BE2C (cell line): ENCODE data around the gene EPHA3.

Source experiments
- DNase-seq: peaks from one replicate; pipeline ENCODE4 v3.0.0-alpha.2; 2020
- H3K27me3 ChIP-seq: fragments of 250-450 bp; sonication (Bioruptor Pico); 2 replicates; pipeline ENCODE4 v1.5.1; 2020; ENCODE audit warnings: mild to moderate bottlenecking
- H3K36me3 ChIP-seq: fragments of 250-450 bp; sonication (Bioruptor Pico); 2 replicates; pipeline ENCODE4 v1.5.1; 2020; ENCODE audit warnings: mild to moderate bottlenecking
- H3K4me1 ChIP-seq: fragments of 250-450 bp; sonication (Bioruptor Pico); 2 replicates; pipeline ENCODE4 v1.5.1; 2020
- H3K4me3 ChIP-seq: 2 replicates; pipeline ENCODE4 v1.5.1; 2011; ENCODE audit warnings: low read depth, low read length
- H3K9me3 ChIP-seq: fragments of 250-450 bp; sonication (Bioruptor Pico); 2 replicates; pipeline ENCODE4 v1.5.1; 2020
- TF ChIP-seq, protein P1 (sequence below): IDR thresholded peaks from 2 replicates; pipeline ENCODE4 v1.5.1; 2012; ENCODE audit warnings: mild to moderate bottlenecking, low read depth, low read length

Gene EPHA3

DNA sequence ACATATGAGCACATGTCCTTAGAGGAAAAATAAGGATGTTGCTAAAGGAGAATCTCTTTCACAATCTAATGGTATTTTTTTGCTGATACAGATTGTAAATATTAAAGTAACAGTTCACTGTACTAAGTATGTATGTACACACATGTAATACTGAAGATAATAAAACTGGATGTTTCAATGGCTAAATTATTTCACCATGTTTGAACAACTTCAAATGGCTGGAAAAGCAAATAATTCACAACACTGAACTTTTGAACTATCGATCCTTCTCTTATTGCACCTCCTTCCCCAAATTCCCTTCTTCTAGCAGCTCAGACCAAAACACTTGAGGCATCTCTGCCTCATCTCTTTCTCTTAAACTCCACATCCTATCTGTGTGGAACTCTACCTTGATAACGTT lies 149.5 kb downstream of the EPHA3 start:
- Histone ChIP-seq H3K27me3 (no peaks in the 10 kb centered on the region), H3K4me3 (no peak overlapping the region), H3K9me3 (no peaks in the 10 kb centered on the region), H3K4me1 (no peaks in the 10 kb centered on the region), H3K36me3 (no peaks in the 10 kb centered on the region)
- TF ChIP-seq, protein P1, sequence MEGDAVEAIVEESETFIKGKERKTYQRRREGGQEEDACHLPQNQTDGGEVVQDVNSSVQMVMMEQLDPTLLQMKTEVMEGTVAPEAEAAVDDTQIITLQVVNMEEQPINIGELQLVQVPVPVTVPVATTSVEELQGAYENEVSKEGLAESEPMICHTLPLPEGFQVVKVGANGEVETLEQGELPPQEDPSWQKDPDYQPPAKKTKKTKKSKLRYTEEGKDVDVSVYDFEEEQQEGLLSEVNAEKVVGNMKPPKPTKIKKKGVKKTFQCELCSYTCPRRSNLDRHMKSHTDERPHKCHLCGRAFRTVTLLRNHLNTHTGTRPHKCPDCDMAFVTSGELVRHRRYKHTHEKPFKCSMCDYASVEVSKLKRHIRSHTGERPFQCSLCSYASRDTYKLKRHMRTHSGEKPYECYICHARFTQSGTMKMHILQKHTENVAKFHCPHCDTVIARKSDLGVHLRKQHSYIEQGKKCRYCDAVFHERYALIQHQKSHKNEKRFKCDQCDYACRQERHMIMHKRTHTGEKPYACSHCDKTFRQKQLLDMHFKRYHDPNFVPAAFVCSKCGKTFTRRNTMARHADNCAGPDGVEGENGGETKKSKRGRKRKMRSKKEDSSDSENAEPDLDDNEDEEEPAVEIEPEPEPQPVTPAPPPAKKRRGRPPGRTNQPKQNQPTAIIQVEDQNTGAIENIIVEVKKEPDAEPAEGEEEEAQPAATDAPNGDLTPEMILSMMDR = no peak
- DNase-seq = no peak

DNA sequence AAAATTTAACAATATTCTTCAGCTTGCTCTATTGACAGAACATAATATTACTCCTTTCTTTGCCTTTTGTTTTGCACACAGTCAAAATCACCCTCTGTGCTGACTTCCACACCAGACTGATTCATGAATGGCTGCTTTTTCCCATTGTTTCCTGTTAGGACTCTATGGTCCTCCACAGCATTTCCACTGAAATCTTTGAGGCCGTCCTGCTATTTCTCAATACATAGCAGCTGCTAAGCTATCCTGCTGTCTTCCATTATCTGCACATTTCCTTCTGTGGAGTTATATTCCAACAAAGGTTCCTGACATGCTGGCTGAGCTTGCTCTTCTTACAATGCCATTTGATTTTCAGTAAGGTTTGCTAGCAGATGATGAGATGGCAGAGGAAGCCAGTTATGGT lies 153.3 kb downstream of the EPHA3 start:
- no peaks in the 10 kb centered on the region for H3K36me3 ChIP-seq
- H3K9me3 ChIP-seq = no peaks in the 10 kb centered on the region
- DNase-seq = no peak
- TF ChIP-seq, protein P1 = no peak
- no peaks in the 10 kb centered on the region for H3K4me1 ChIP-seq
- H3K27me3 ChIP-seq = no peaks in the 10 kb centered on the region
- H3K4me3 ChIP-seq = no peak overlapping the region

DNA sequence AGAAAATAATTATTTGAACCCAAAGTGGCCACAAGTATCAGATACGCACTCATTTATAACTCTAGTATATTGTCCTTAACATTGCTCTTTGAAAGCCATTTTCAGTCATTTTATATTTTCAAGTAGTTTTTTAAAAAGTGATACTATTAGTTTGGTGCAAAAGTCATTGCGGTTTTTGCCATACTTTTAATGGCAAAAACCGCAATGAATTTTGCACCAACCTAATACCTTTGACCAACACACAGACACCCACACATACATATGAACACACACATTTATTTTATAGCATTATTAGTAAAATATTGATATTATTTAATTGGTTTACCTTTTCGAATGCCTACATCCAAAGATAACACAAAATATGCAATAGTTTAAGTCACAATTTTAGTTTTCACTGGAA lies 154.3 kb downstream of the EPHA3 start:
- no peak overlapping the region for H3K4me3 ChIP-seq
- no peaks in the 10 kb centered on the region for H3K27me3 ChIP-seq
- no peaks in the 10 kb centered on the region for H3K36me3 ChIP-seq
- DNase-seq = no peak
- H3K9me3 ChIP-seq = no peaks in the 10 kb centered on the region
- TF ChIP-seq, protein P1 = no peak
- H3K4me1 ChIP-seq = no peaks in the 10 kb centered on the region

DNA sequence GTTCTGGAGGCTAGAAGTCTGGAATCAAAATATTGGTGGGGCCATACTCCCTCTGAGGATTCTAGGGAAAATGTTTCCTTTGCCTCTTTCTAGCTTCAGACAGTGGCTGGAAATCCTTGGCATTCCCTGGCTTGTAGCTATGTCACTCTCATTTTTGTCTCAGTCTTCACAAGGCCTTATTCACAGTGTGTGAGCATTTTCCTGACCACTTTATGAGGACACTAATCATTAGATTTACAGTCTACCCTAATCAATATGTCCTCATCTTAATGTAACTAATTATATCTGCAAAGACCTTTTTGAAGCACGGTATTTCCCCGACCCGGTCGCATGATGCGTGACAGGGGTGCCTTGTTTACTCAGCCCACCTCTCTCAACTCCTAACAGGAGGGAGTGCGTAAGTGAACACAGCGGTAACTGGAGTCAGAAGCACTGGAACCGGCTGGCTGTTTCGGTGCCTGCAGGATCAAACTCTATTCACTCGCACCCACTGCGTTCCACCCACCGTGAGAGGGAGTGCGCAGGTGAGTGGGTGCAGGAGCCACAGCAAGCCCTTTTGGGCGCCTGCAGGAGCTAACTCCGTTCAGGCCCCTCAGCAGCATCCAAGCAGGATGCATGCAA lies 155.0 kb downstream of the EPHA3 start:
- no peak overlapping the region for H3K4me3 ChIP-seq

DNA sequence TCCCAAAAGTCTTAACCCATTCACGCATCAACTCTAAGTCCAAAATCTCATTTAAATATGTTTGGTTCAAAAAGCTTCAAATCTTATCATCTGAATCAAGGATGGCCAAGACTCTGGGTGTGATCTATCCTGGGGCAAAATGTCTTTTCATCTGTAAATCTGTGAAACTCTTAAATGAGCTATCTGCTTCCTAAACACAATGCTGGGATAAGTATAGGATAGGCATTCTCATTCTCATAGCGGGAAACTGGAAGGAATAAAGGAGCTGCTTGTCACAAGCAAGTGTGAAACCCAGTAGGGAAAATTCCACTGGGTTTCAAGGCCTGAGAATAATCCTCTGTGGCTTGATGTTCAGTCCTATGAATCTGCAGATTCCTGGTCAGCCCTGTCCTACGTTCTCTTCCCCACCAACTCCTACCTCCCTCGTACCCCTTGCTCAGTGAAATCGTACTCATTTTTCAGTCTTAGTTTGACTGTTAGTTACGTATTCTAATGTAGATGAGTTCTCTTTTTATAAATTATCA lies 156.7 kb downstream of the EPHA3 start:
- TF ChIP-seq, protein P1 = no peak
- Histone ChIP-seq H3K4me3 (no peak overlapping the region), H3K9me3 (no peaks in the 10 kb centered on the region), H3K36me3 (no peaks in the 10 kb centered on the region), H3K27me3 (no peaks in the 10 kb centered on the region), H3K4me1 (no peaks in the 10 kb centered on the region)
- DNase-seq = no peak

More for the DNA sequence above, 155.0 kb downstream of the EPHA3 start:
- DNase-seq = no peak
- no peaks in the 10 kb centered on the region for H3K27me3 ChIP-seq
- TF ChIP-seq, protein P1 = no peak
- H3K4me1 ChIP-seq = no peaks in the 10 kb centered on the region
- no peaks in the 10 kb centered on the region for H3K36me3 ChIP-seq
- H3K9me3 ChIP-seq = no peaks in the 10 kb centered on the region

DNA sequence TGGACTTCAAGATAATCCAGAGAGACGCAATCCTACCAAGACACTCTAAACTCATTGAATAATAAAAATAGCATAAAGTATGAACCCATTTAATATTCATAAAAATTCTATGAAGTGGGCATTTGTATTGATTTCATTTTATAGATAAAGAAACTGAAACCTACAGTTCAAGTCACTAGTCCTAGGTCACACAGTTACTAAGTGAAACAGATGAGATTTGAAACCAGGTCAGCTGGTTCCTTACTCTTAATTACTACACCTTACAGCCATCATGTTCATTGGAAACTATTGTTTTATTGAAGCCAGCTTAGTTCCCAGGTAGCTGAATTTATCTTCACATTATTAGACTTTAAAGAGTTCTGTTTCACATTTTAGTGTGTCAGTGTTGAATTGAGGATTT lies 158.7 kb downstream of the EPHA3 start:
- TF ChIP-seq, protein P1 = no peak
- H3K27me3 ChIP-seq = no peaks in the 10 kb centered on the region
- DNase-seq = no peak
- H3K4me3 ChIP-seq = no peak overlapping the region
- H3K9me3 ChIP-seq = no peaks in the 10 kb centered on the region
- no peaks in the 10 kb centered on the region for H3K36me3 ChIP-seq
- no peaks in the 10 kb centered on the region for H3K4me1 ChIP-seq
